ENCODE data around the gene ADGRE1.

The ADGRE1 gene

GRCh38 chr19:6890938-6891337 lies 3.6 kb downstream of the ADGRE1 start (continued):
- no peak for TF ChIP-seq ZNF211 (tag by site-specific recombination; IDR thresholded peaks at IDR 0.05; ENCODE audit: low read depth)
- TF ChIP-seq RBAK (tag by site-specific recombination; IDR thresholded peaks at IDR 0.05), result no peak
- TF ChIP-seq ZNF184 (tag by site-specific recombination; IDR thresholded peaks at IDR 0.05), result no peak
- TF ChIP-seq KLF17 (tag by site-specific recombination; IDR thresholded peaks at IDR 0.05), result no peak
- no peak for TF ChIP-seq KLF9 (tag by site-specific recombination; IDR thresholded peaks at IDR 0.05; ENCODE audit: low read depth)
- TF ChIP-seq REST (tag by site-specific recombination; IDR thresholded peaks at IDR 0.05), result no peak

- TF ChIP-seq ZNF488 (tag by site-specific recombination; IDR thresholded peaks at IDR 0.05), result no peak
- peak; percentile 53 for TF ChIP-seq ZNF623 (tag by site-specific recombination; IDR thresholded peaks at IDR 0.05)
- H3K36me3 ChIP-seq (ENCODE audit: control insufficient read depth in 2 of 2, insufficient read depth in 1 of 2, low read length in 2 of 2), result no peaks in the 10 kb centered on the region
- ChIA-PET POLR2A (no interaction called here), CTCF (no interaction called here)
- no peak overlapping the region for H3K4me3 ChIP-seq (ENCODE audit: low read depth, low read length)
- H3K9me3 ChIP-seq (ENCODE audit: control insufficient read depth, insufficient read depth, low read depth, low read length), result no peaks in the 10 kb centered on the region; the same call in 1 of the 2 replicates
- no peaks in the 10 kb centered on the region for H3K4me1 ChIP-seq (ENCODE audit: control insufficient read depth, insufficient read depth, low read length)
- no peak overlapping the region for H3K27ac ChIP-seq (ENCODE audit: extremely low read depth, low read depth, low read length)
Observed at GRCh38 chr19:6891761-6892385, 4.5 kb downstream of the ADGRE1 start.

- Histone ChIP-seq H3K27ac (ENCODE audit: extremely low read depth, low read depth, low read length) (no peak overlapping the region), H3K36me3 (ENCODE audit: control insufficient read depth in 2 of 2, insufficient read depth in 1 of 2, low read length in 2 of 2) (no peaks in the 10 kb centered on the region), H3K9me3 (ENCODE audit: control insufficient read depth, insufficient read depth, low read depth, low read length) (no peaks in the 10 kb centered on the region), H3K4me1 (ENCODE audit: control insufficient read depth, insufficient read depth, low read length) (no peaks in the 10 kb centered on the region), H3K4me3 (ENCODE audit: low read depth, low read length) (no peak overlapping the region)
- TF ChIP-seq ZNF623 (tag by site-specific recombination; IDR thresholded peaks at IDR 0.05) (peak; percentile 87), ZSCAN18 (tag by site-specific recombination; IDR thresholded peaks at IDR 0.05) (no peak)
- ChIA-PET CTCF (no interaction called here), POLR2A (no interaction called here)
Observed at GRCh38 chr19:6894313-6894712, 6.9 kb downstream of the ADGRE1 start.

GRCh38 chr19:6903446-6903845 lies 16.1 kb downstream of the ADGRE1 start:
- H3K4me3 ChIP-seq (ENCODE audit: low read depth, low read length), result no peak overlapping the region
- no peak overlapping the region for H3K27ac ChIP-seq (ENCODE audit: extremely low read depth, low read depth, low read length)
- no peaks in the 10 kb centered on the region for H3K4me1 ChIP-seq (ENCODE audit: control insufficient read depth, insufficient read depth, low read length)
- TF ChIP-seq ZNF274 (IDR thresholded peaks at IDR 0.05; ENCODE audit: low read length) (no peak), ZNF274 (tag by site-specific recombination; IDR thresholded peaks at IDR 0.05; ENCODE audit: borderline replicate concordance) (no peak), ZNF404 (tag by site-specific recombination; IDR thresholded peaks at IDR 0.05) (no peak), ZNF426 (tag by site-specific recombination; IDR thresholded peaks at IDR 0.05) (no peak), ZNF571 (tag by site-specific recombination; IDR thresholded peaks at IDR 0.05) (no peak), ZNF10 (tag by site-specific recombination; IDR thresholded peaks at IDR 0.05) (no peak), ZNF623 (tag by site-specific recombination; IDR thresholded peaks at IDR 0.05) (no peak), MEIS1 (CRISPR knock-in tag; IDR thresholded peaks at IDR 0.05; ENCODE audit: borderline replicate concordance) (no peak), KLF16 (tag by site-specific recombination; IDR thresholded peaks at IDR 0.05) (no peak), RBAK (tag by site-specific recombination; IDR thresholded peaks at IDR 0.05) (no peak), OSR2 (tag by site-specific recombination; IDR thresholded peaks at IDR 0.05) (no peak), ZNF398 (tag by site-specific recombination; IDR thresholded peaks at IDR 0.05) (no peak)
- no peaks in the 10 kb centered on the region for H3K36me3 ChIP-seq (ENCODE audit: control insufficient read depth in 2 of 2, insufficient read depth in 1 of 2, low read length in 2 of 2)
- no peaks in the 10 kb centered on the region; the same call in 1 of the 2 replicates for H3K9me3 ChIP-seq (ENCODE audit: control insufficient read depth, insufficient read depth, low read depth, low read length)
- ChIA-PET CTCF (interaction anchor here (1.4 kb wide), 1 partner anchor 40 kb away, joined by 3 read pairs; no protein-coding TSS in a partner anchor), POLR2A (no interaction called here)
